Esophagus muscularis mucosa (tissue), 4 donors: ENCODE results near the gene SMARCC1. TPM values are rescaled to one million over a fixed set of nuclear protein-coding genes. Genes with fewer than 3 reads are reported as not detected.

Experiments
- DNase-seq: peaks from one replicate; pipeline ENCODE4 v3.0.0-alpha.2; 2017; ENCODE audit errors: extremely low spot score
- H3K27ac ChIP-seq, 4 donors: fragments of 200-600 bp; sonication (generic); replicated peaks in 1 of 4; 1 replicate in 3 of 4; 2 replicates in 1 of 4; pipeline ENCODE4 v1.5.1; 2016 to 2019; ENCODE audit warnings: mild to moderate bottlenecking in 1 of 4
- H3K27me3 ChIP-seq, 4 donors: fragments of 200-600 bp; sonication (generic); one replicate each; pipeline versions ENCODE4 v1.5.1 to v1.6.0; 2016 to 2019
- H3K36me3 ChIP-seq, 4 donors: fragments of 200-600 bp; sonication (generic); one replicate each; pipeline ENCODE4 v1.5.1; 2016 to 2019
- H3K4me1 ChIP-seq, 4 donors: fragments of 200-600 bp; sonication (generic); one replicate each; pipeline ENCODE4 v1.5.1; 2016 to 2019
- H3K4me3 ChIP-seq, 4 donors: fragments of 200-600 bp; sonication (generic); 1 replicate in 2 of 4; 2 replicates in 2 of 4; pipeline ENCODE4 v1.5.1; 2016 to 2019; ENCODE audit warnings: mild to moderate bottlenecking in 4 of 4, moderate library complexity in 1 of 4
- H3K9me3 ChIP-seq, 4 donors: fragments of 200-600 bp; sonication (generic); 1 replicate in 3 of 4; 2 replicates in 1 of 4; pipeline ENCODE4 v1.5.1; 2016 to 2019
- EP300 ChIP-seq: sonication (generic); formaldehyde crosslinking; IDR thresholded peaks from one replicate; pipeline ENCODE4 v1.6.1; 2017; ENCODE audit warnings: antibody characterized with exemption
- POLR2A ChIP-seq: fragments of 450-650 bp; IDR thresholded peaks from one replicate; pipeline ENCODE4 v1.6.1; 2017; ENCODE audit warnings: antibody characterized with exemption, moderate library complexity, mild to moderate bottlenecking, low read depth
- POLR2AphosphoS5 ChIP-seq, 2 donors: sonication (generic); formaldehyde crosslinking; IDR thresholded peaks; one replicate each; pipeline ENCODE4 v1.6.1; 2017; ENCODE audit warnings: antibody characterized with exemption in 2 of 2
- WGBS: methylation state at CpG from one replicate; pipeline ENCODE4 v1.1.5; 2018; 5-methylcytosine and 5-hydroxymethylcytosine counted together
- intact Hi-C: fragments of 100-400 bp; cut with DNase I; formaldehyde crosslinking; loops from one replicate; pipeline ENCODE4 v1.15.1; 2023
- total RNA-seq, 4 donors: library from RNA; depleted of rRNA; stranded (reverse); fragments of >200 nt; gene quantifications; one replicate each; pipeline versions ENCODE4 v1.1.0 to v1.2.1, GENCODE V29; 2016
- TF ChIP-seq, protein P1 (sequence below), 3 experiments: fragments of 200-600 bp in 2 of 3; fragments of 450-650 bp in 1 of 3; sonication (generic) in 2 of 3; IDR thresholded peaks; one replicate each; pipeline ENCODE4 v1.5.1; 2017 to 2019; ENCODE audit warnings: antibody characterized with exemption in 3 of 3, mild to moderate bottlenecking in 2 of 3, moderate library complexity in 1 of 3

The SMARCC1 gene
- total RNA-seq, 4 donors from 2014 or later: 46.1 to 57.2 (median 49.7) TPM

DNA sequence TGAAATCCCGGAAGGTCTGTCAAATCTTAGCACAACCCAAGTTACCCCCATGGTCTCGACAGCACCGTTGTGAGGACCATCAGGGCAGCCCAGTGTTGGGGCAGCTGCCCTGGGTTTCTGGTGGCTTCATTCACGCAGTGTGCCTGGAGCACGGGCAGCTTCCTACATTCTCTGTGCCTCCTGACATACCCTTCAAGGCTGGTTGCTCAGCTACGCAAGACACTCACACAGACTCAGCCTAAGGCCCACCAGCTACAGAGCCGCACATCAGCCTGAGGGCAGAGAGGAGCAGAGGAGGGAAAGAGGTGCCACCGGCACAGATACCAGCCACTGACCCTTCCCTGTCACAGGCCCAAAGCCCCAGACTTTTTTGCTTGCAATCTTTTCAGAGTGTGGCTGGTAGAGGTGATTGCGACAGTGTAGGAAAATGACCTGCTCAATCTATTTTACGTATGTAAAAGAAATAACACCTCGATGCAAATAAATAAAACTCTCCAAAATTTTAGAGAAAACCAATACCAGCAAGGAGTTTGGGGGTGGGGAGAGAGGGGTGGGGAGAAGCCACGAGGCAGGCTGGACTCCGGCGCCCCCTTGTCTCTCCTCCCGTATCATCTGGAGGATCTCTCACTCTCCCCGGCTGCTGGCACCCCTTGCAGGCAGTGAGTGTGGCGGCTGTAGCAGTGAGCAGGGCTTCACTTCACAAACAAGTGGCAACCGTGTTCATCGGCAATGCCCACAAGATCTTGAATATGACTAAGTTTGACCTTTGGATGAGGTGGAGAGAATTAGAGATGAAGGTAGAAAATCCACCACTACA is 215.8 kb downstream of the SMARCC1 start:
- no peaks in the 10 kb centered on the region for H3K36me3 ChIP-seq
- no peaks in the 10 kb centered on the region for H3K4me1 ChIP-seq
- WGBS: 81% methylated on average over 19 of the region's 19 CpGs
- no peak overlapping the region for H3K4me3 ChIP-seq
- intact Hi-C loops: no loop called here
- no peak overlapping the region for H3K27ac ChIP-seq
- TF ChIP-seq EP300: no peak
- TF ChIP-seq, protein P1, sequence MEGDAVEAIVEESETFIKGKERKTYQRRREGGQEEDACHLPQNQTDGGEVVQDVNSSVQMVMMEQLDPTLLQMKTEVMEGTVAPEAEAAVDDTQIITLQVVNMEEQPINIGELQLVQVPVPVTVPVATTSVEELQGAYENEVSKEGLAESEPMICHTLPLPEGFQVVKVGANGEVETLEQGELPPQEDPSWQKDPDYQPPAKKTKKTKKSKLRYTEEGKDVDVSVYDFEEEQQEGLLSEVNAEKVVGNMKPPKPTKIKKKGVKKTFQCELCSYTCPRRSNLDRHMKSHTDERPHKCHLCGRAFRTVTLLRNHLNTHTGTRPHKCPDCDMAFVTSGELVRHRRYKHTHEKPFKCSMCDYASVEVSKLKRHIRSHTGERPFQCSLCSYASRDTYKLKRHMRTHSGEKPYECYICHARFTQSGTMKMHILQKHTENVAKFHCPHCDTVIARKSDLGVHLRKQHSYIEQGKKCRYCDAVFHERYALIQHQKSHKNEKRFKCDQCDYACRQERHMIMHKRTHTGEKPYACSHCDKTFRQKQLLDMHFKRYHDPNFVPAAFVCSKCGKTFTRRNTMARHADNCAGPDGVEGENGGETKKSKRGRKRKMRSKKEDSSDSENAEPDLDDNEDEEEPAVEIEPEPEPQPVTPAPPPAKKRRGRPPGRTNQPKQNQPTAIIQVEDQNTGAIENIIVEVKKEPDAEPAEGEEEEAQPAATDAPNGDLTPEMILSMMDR (IDR thresholded peaks at IDR 0.05): no peak
- no peak for TF ChIP-seq POLR2AphosphoS5 (IDR thresholded peaks at IDR 0.05)
- no peak for TF ChIP-seq POLR2A
- H3K27me3 ChIP-seq: no peaks in the 10 kb centered on the region
- no peak for DNase-seq
- no peaks in the 10 kb centered on the region for H3K9me3 ChIP-seq

GRCh38 chr3:47556351-47556750 is 225.3 kb downstream of the SMARCC1 start:
- 100% methylated on average over 2 of the region's 2 CpGs for WGBS
- H3K27ac ChIP-seq: no peak overlapping the region
- no peak for DNase-seq
- intact Hi-C loops: no loop called here
- no peak for TF ChIP-seq EP300
- no peak for TF ChIP-seq POLR2A
- TF ChIP-seq, protein P1 (IDR thresholded peaks at IDR 0.05): no peak
- no peaks in the 10 kb centered on the region for H3K27me3 ChIP-seq
- H3K36me3 ChIP-seq: no peaks in the 10 kb centered on the region
- H3K4me3 ChIP-seq: no peak overlapping the region
- H3K9me3 ChIP-seq: no peaks in the 10 kb centered on the region
- peaks cover 0 to 9% (median 2%) of the 10 kb centered on the region in 4 donors for H3K4me1 ChIP-seq

DNA sequence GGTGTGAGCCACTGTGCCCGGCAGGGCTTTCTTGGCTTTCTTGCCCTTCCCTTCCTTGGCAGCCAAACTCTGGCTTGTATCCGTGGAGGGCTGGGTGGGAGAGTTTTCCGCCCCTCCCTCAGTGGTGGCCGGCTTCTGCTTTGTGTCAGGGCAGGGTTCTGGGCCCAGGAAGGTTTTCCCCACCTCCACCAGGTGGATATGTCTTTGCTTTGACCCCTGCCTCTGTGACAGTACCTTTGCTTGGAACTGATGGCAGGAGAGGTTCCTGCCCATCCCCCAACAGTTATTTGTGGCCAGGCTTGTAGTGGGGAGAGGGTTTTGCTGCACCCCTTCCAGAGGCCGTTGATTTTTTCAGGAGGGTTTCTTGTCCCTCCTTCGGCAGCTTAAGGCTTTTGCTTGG is 227.4 kb downstream of the SMARCC1 start:
- no peak for DNase-seq
- intact Hi-C loops: no loop called here
- WGBS: 80% methylated on average over 5 of the region's 6 CpGs
- Histone ChIP-seq H3K27ac (no peak overlapping the region), H3K4me1 (peaks cover 0 to 9% (median 2%) of the 10 kb centered on the region in 4 donors), H3K27me3 (no peaks in the 10 kb centered on the region), H3K9me3 (no peaks in the 10 kb centered on the region), H3K36me3 (no peaks in the 10 kb centered on the region), H3K4me3 (no peak overlapping the region)
- TF ChIP-seq, protein P1 (IDR thresholded peaks at IDR 0.05): no peak
- no peak for TF ChIP-seq POLR2AphosphoS5 (IDR thresholded peaks at IDR 0.05)
- TF ChIP-seq POLR2A: no peak
- TF ChIP-seq EP300: no peak

DNA sequence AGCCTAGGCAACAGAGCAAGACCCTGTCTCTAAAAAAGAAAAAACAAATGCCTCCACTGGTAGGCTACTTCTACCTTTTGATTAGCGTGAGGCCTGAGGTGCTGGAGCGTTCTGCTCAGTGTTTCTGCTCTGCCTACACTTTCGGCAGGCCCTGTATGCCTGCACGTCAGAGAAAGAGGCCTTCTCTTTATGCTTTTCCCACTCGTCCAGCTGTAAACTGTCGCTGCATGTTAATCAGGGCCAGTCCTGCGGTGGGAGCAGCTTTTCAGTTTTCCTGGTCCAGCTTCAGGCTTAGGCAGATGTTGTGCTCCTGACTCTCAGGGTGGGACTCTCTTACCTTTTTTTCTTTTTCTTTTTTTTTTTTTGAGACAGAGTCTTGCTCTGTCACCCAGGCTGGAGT is 228.3 kb downstream of the SMARCC1 start:
- no peaks in the 10 kb centered on the region for H3K36me3 ChIP-seq
- intact Hi-C loops: no loop called here
- TF ChIP-seq POLR2A: no peak
- no peak for TF ChIP-seq POLR2AphosphoS5 (IDR thresholded peaks at IDR 0.05)
- TF ChIP-seq, protein P1 (IDR thresholded peaks at IDR 0.05): no peak
- TF ChIP-seq EP300: no peak
- no peak for DNase-seq
- H3K27me3 ChIP-seq: no peaks in the 10 kb centered on the region
- H3K4me3 ChIP-seq: no peak overlapping the region
- peaks cover 0 to 9% (median 2%) of the 10 kb centered on the region in 4 donors for H3K4me1 ChIP-seq
- no peak overlapping the region for H3K27ac ChIP-seq
- no peaks in the 10 kb centered on the region for H3K9me3 ChIP-seq
- WGBS: 60% methylated on average over 7 of the region's 7 CpGs
